ENCODE results near the gene NSUN6. TPM values are rescaled to one million over a fixed set of nuclear protein-coding genes. Genes with fewer than 3 reads are reported as not detected.

NSUN6 gene
- total RNA-seq, 2 donors from 2014 or later, result 8.3 to 13.1 TPM

GRCh38 chr10:18681366-18681765, 30.0 kb upstream of the NSUN6 start:
- intact Hi-C loops (cut with DNase I), result no loop called here

GRCh38 chr10:18680754-18681153, 29.4 kb upstream of the NSUN6 start:
- no peak for DNase-seq
- TF ChIP-seq CTCF (IDR thresholded peaks at IDR 0.05), result no peak
- intact Hi-C loops (cut with DNase I), result no loop called here
- Histone ChIP-seq H3K4me1 (no peaks in the 10 kb centered on the region), H3K27ac (no peak overlapping the region), H3K27me3 (no peaks in the 10 kb centered on the region), H3K9me3 (no peaks in the 10 kb centered on the region), H3K36me3 (no peaks in the 10 kb centered on the region), H3K9ac (ENCODE audit: low read depth in 2 of 2, low read length in 2 of 2) (no peak overlapping the region), H3K4me3 (no peak overlapping the region)

More at GRCh38 chr10:18681366-18681765, 30.0 kb upstream of the NSUN6 start:
- no peak overlapping the region for H3K27ac ChIP-seq
- H3K4me1 ChIP-seq, result no peaks in the 10 kb centered on the region
- H3K9ac ChIP-seq (ENCODE audit: low read depth in 2 of 2, low read length in 2 of 2), result no peak overlapping the region
- H3K27me3 ChIP-seq, result no peaks in the 10 kb centered on the region
- H3K36me3 ChIP-seq, result no peaks in the 10 kb centered on the region
- H3K9me3 ChIP-seq, result no peaks in the 10 kb centered on the region
- no peak for TF ChIP-seq CTCF (IDR thresholded peaks at IDR 0.05)
- no peak for DNase-seq
- H3K4me3 ChIP-seq, result no peak overlapping the region

- H3K4me3 ChIP-seq, result no peak overlapping the region
Measured at GRCh38 chr10:18675086-18675801, 23.9 kb upstream of the NSUN6 start.

GRCh38 chr10:18668026-18668425, 16.6 kb upstream of the NSUN6 start:
- Histone ChIP-seq H3K36me3 (peaks cover 9% of the 10 kb centered on the region), H3K9ac (ENCODE audit: low read depth in 2 of 2, low read length in 2 of 2) (no peak overlapping the region), H3K27me3 (no peaks in the 10 kb centered on the region), H3K4me1 (no peaks in the 10 kb centered on the region), H3K9me3 (no peaks in the 10 kb centered on the region), H3K4me3 (no peak overlapping the region), H3K27ac (no peak overlapping the region)
- intact Hi-C loops (cut with DNase I), result no loop called here
- no peak for DNase-seq
- no peak for TF ChIP-seq CTCF (IDR thresholded peaks at IDR 0.05)

More at GRCh38 chr10:18675086-18675801, 23.9 kb upstream of the NSUN6 start:
- H3K36me3 ChIP-seq, result peaks cover 18% of the 10 kb centered on the region
- H3K4me1 ChIP-seq, result no peaks in the 10 kb centered on the region
- no peaks in the 10 kb centered on the region for H3K27me3 ChIP-seq
- DNase-seq, result no peak
- intact Hi-C loops (cut with DNase I), result no loop called here
- H3K9ac ChIP-seq (ENCODE audit: low read depth in 2 of 2, low read length in 2 of 2), result no peak overlapping the region
- H3K27ac ChIP-seq, result no peak overlapping the region
- no peak for TF ChIP-seq CTCF (IDR thresholded peaks at IDR 0.05)
- H3K9me3 ChIP-seq, result no peaks in the 10 kb centered on the region

- intact Hi-C loops (cut with DNase I), result no loop called here
- Histone ChIP-seq H3K27me3 (no peaks in the 10 kb centered on the region), H3K4me3 (no peak overlapping the region), H3K9ac (ENCODE audit: low read depth in 2 of 2, low read length in 2 of 2) (no peak overlapping the region), H3K9me3 (no peaks in the 10 kb centered on the region), H3K4me1 (no peaks in the 10 kb centered on the region), H3K27ac (no peak overlapping the region), H3K36me3 (peaks cover 9% of the 10 kb centered on the region)
- no peak for DNase-seq
- TF ChIP-seq CTCF (IDR thresholded peaks at IDR 0.05), result no peak
Measured at GRCh38 chr10:18666810-18667209, 15.4 kb upstream of the NSUN6 start.
